NOMO-1 treated with dmso at 0.1 percent for 144 hours (cell line): ENCODE measurements around the gene DPYSL5.
A peak's percentile ranks its signal among the peaks of the same experiment; 100 is the strongest.
"Not testable (repeated sequence)": the region's sequence is repeated elsewhere in the genome, so short reads cannot be mapped to it uniquely, and the experiment has no call there.

Experiments used
- DNase-seq: peaks from one replicate; lab custom pipeline; 2025; ENCODE audit not compliant: unreplicated experiment; lab: John Stamatoyannopoulos, UW

DPYSL5 gene

GRCh38 chr2:26873286-26873983 is 25.5 kb downstream of the DPYSL5 start:
- DNase-seq = no peak

GRCh38 chr2:26874514-26874913 is 26.6 kb downstream of the DPYSL5 start:
- DNase-seq = no peak

- no peak for DNase-seq
Observed at GRCh38 chr2:26875065-26875634, 27.2 kb downstream of the DPYSL5 start.

- no peak for DNase-seq
Observed at GRCh38 chr2:26875808-26876207, 27.9 kb downstream of the DPYSL5 start.

GRCh38 chr2:26876260-26876659 is 28.3 kb downstream of the DPYSL5 start:
- no peak for DNase-seq

GRCh38 chr2:26877276-26877675 is 29.3 kb downstream of the DPYSL5 start:
- DNase-seq = no peak

- no peak for DNase-seq
Observed at GRCh38 chr2:26880161-26880560, 32.2 kb downstream of the DPYSL5 start.

GRCh38 chr2:26880910-26881435 is 33.0 kb downstream of the DPYSL5 start:
- no peak for DNase-seq

- not testable (repeated sequence) for DNase-seq
Observed at GRCh38 chr2:26882220-26882619, 34.3 kb downstream of the DPYSL5 start.

- no peak for DNase-seq
Observed at GRCh38 chr2:26883956-26884355, 36.0 kb downstream of the DPYSL5 start.

- no peak for DNase-seq
Observed at GRCh38 chr2:26884486-26884885, 36.6 kb downstream of the DPYSL5 start.

GRCh38 chr2:26885651-26886329 is 37.9 kb downstream of the DPYSL5 start:
- no peak for DNase-seq

GRCh38 chr2:26886736-26887135 is 38.8 kb downstream of the DPYSL5 start:
- DNase-seq = no peak

GRCh38 chr2:26887151-26887550 is 39.2 kb downstream of the DPYSL5 start:
- DNase-seq = peak; percentile 82

GRCh38 chr2:26889796-26890195 is 41.9 kb downstream of the DPYSL5 start:
- DNase-seq = no peak

GRCh38 chr2:26890341-26891000 is 42.5 kb downstream of the DPYSL5 start:
- DNase-seq = no peak

- no peak for DNase-seq
Observed at GRCh38 chr2:26892133-26892532, 44.2 kb downstream of the DPYSL5 start.

GRCh38 chr2:26892922-26893524 is 45.1 kb downstream of the DPYSL5 start:
- no peak for DNase-seq

- no peak for DNase-seq
Observed at GRCh38 chr2:26894136-26894535, 46.2 kb downstream of the DPYSL5 start.

- no peak for DNase-seq
Observed at GRCh38 chr2:26897807-26898479, 50.0 kb downstream of the DPYSL5 start.
